ENCODE data around the gene GLRB.
"Not testable (repeated sequence)": the region's sequence is repeated elsewhere in the genome, so short reads cannot be mapped to it uniquely, and the experiment has no call there.

Gene GLRB

DNA sequence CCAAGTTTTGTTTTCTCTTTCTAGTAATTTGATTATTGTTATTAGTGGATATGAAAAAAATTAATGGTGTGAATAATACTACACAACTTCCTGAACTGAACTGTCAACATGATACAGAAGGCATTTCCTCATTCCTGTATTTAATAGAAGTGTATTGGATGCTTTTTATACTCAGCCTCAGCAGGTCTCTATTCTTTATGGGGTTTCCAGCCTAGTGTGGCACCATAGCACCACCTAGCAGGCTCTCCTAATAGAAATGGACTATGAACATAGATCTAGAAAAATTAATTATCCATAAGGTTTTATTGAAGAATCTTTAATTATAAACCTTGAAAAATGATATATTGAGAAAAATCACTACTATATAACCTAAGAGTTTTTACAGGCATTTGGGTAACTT lies 52.4 kb downstream of the GLRB start:
- DNase-seq: peak; percentile 65

DNA sequence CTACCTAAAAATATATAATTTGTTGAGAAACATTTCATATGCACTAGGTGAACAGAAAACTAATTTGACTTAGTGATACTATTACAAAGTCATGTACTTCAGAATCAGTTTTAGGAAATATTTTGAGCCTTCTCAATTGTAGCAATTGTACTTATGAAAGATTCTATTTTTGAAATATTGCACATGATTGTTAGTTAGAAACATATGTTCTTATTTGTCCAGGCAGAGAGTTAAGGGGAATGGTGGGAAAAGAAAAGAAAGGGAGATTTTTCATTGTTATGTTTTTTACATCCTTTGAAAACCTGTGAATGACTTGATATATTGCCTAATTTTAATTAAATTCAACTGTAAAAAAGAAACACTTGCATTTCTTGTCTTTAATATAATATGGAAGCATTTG lies 66.0 kb downstream of the GLRB start:
- no peak for DNase-seq

DNA sequence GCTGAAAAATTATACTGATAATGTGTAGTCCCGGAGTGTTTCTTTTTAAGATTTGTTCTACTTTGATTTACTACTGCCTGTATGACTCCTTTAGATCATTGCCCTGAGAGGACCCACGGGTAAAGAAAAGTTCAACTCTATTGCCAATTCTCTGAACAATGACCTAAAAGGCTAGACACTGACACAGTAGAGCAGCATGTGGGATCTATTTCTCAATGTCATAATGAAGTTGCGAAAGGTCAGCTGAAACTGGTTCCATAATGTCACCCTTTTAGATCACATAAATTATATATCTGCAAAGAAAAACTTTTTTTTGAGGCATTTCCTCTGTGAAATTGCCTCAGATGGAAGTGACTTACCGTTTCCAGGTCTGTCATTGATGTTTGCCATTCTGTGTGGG lies 67.4 kb downstream of the GLRB start:
- no peak for DNase-seq

DNA sequence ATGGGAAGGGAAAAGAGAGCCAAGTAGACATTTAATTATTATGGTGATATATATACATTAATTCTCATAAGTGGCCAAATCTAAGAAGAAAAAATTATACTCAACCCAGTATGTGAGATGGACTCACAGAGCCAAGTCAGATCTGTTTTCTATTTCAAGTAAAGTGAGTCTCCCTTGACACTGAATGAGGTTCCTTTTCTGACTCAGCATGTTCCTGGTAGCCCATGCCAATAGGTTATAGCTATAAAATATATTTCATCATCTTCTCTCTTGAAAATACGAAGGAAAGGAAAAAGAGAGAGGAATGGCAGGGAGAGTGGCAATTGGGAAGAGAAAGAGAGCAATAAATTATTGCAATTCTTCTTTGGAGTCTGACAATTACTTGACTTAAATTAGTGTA lies 75.8 kb downstream of the GLRB start:
- no peak for DNase-seq

DNA sequence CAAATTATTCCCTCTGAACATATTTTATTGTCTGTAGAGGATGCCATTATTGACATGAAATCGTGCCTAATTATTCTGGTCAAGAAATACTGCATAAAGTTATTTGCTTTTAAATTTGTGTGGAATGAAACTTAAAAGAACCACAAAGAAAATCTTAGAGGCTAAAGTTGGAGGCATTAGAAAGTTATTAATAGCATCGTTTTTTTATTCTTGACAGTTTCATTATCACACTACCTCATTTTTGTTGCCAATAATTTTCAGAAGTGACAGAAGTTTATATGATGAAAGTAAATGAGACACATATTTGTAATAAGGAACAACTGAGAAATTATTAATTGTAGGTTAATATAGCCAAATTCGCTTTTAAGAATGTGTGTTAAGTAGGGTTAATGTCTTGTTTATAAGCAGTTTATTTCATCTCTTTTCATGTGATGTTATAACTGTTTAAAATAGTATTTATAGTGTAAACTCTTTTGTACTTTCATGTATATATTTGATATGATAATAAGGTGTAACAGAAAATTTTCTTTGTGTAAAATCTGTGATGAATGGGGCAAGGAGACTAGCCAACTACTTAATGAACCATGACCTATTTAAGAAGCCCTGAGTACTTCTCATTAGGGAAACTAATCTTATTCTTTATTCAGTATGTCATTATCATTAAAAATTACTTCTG lies 90.1 kb downstream of the GLRB start:
- no peak for DNase-seq

DNA sequence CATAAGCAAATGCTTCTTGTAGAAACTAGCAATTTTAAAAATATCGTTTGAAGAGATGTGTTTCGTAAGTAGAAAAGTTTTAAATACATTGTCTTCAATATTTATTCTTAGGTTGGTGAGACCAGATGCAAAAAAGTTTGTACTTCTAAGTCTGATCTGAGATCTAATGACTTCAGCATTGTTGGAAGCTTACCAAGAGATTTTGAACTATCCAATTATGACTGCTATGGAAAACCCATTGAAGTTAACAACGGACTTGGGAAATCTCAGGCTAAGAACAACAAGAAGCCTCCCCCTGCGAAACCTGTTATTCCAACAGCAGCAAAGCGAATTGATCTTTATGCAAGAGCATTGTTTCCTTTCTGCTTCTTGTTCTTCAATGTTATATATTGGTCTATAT lies 94.4 kb downstream of the GLRB start:
- no peak for DNase-seq

DNA sequence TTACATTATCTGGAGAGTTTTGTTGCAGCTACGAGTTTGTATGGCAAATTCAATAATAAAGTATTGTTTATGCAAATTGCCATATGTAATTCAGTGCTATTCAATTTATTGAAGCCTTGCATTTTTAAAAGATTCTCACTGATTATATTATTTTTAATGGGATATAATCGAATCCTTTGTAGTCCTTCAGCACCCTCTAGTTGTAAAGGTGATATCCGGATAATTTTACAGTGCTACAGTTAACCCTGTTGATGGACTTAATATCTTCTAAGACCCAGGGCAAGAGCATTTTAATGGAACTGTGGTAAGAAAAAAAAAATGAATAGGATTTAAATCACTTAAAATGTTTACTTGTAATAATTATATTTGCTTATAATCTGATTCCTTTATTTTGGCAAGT lies 96.1 kb downstream of the GLRB start:
- peak; percentile 10 for DNase-seq

DNA sequence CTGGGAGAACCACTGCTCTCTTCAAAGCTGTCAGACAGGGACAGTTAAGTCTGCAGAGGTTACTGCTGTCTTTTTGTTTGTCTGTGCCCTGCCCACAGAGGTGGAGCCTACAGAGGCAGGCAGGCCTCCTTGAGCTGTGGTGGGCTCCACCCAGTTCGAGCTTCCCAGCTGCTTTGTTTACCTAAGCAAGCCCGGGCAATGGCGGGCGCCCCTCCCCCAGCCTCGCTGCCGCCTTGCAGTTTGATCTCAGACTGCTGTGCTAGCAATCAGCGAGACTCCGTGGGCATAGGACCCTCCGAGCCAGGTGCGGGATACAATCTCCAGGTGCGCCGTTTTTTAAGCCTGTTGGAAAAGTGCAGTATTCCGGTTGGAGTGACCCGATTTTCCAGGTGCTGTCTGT lies 104.3 kb downstream of the GLRB start:
- not testable (repeated sequence) for DNase-seq

DNA sequence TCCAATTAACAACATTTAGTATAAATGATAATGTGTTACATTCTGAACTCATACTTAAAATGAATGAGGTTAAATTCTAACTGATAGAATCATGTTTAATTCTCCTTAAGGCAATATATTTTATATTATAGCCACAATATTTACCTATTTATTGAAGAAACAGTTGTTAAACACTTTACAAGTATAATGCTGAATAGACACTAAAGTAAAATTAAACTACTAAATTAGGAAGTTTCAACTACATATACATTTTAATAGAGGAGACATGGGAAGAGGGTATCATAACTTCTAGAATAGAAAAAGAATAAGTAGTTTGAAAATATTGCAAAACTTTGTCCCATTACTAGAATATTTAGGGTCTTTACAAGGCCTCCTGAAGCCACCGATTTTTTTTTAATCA lies 108.3 kb downstream of the GLRB start:
- DNase-seq: no peak

DNA sequence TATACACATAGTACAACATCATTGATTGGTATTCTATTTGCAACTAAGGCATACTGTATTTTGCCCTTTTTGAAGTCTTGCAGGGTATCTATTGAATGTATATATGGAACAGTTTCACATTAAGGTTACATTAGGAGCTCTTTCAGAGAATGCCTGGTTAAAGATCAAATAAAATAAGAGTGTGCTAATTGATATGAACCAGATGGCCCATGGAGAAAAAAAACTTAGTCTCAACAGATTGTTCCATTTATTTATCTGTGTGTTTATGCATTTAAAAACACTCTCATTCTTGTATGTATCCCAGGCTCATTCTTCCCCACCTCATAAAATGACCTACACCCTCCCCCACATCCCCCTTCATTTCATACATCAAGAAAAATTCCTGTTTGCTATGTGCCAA lies 109.4 kb downstream of the GLRB start:
- DNase-seq: no peak

DNA sequence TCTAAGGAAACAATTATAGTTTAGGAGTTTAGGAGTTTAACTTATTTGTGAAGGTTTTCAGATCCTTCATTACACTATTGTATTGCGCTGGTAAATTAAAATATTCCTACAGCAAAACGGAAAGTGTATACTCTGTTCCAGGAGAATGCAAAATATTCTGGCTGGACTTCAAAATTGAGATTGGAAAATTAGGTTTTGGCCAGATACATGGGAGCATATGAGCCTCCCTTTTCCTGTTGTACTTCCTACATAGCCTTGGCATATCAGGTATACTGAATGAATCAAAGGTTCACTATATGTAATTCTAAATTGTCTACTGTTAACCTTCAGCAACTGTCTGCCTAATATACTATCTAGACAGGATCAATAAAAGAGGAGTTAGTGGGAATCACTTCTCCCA lies 119.4 kb downstream of the GLRB start:
- no peak for DNase-seq

DNA sequence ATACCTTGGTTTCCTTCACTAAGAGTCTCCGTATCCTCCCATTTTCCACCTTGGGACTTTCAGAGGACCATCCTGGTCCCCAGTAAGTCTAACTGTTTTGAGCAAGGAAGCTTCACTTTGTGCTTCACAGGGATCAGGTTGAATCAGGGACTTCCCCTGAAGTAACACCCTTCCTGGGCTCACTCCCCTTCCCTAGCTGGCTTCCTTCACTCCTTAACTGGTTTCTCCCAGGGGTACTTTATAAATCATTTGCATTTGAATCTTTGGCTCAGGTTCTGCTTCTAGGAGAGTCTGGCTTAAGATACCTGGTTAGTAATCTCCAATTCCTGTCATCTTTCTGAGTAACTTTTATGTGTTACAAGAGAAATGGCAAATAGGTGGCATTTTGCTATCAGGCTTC lies 120.1 kb downstream of the GLRB start:
- DNase-seq: no peak

DNA sequence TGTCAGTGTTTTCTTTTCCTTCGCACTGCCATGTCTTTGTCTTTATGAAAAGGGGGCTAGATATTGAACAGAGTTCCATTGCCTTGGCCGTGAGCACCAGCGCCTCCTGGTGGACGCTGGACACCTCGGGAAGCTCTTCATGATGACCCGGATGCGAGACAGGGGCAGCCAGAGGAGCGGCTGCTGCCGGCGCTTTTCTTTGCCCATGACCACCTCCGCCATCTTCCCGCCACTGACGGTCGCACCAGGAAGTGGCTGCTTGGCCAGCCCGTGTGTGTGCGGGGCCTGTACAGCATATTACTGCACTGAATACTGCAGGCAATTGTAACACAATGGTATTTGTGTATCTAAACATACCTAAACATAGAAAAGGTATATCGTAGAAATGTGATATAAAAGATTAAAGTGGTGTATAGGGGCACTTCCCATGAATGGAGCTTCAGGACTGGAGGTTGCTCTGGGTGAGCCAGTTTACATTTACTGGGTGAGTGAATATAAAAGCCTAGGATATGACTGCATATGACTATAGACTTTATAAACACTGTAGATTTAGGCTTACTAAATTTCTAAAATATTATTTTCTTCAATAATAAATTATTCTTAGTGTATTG lies 128.8 kb downstream of the GLRB start:
- DNase-seq: peak; percentile 1

DNA sequence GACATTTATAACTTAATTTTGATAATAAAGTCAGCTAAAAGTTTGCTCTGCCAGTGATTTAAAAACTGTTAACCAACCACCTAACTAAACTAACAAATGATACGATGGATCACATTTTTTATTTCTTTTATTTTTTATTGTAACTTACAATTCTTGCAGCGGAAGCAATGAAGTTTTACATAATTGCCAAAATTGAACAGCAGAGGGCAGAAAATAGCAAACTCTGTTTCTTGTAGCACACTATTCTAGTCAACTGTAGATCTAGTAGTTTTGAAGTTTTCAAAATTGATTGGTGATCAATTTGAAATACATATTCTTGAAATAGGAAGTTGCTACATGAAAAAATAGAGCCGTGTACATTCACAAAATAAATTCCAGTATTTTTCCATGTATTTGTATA lies 141.8 kb downstream of the GLRB start:
- peak; percentile 6 for DNase-seq

DNA sequence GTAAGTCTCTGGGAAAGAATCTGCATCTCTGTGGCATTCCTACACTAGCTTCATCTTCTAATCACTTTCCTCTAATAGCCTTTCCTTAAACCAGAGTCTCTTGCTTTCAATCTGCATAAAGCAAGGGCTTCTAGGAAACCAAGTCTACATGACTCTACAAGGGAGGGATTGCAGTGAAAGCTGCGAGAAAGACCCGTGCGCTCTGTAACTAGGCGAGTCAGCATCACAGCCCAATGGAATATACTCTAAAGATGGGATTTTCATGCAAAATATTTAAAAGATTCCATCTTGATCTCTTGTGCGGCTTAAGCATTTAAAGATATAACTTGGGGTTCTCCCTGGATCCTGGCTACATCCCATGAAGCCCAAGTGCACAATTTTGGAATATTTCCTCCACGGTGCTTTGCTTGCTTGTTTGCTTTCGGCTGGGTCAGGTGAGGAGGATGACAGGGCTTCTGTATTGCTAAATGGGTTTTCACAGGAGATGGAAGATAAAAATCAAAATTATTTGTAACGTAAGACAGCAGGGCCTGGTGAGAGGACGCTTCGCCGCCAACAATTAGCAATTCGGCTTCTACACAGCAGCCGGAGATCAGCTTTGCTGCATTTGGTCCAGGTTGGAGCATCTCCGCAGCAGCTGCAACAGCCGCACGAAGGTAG lies 143.9 kb downstream of the GLRB start:
- DNase-seq: no peak

DNA sequence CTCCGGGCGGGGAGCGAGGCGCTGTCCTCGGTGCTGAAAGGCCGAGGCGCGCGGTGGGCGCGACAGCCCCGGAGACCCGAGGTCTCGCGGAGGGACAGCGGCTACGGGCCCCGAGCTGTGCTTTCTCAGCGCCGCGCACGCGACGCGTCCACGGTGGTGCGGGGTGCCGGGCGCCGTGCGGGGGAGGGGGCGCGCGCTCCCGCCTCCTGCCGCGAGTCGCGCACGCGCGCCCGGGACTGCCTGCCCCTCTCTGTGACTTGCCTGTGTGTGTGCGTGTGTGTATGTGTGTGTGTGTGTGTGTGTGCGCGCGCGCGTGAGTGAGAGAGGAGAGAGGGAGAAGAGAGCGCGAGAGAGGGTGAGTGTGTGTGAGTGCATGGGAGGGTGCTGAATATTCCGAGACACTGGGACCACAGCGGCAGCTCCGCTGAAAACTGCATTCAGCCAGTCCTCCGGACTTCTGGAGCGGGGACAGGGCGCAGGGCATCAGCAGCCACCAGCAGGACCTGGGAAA lies 144.5 kb downstream of the GLRB start, which contains the start of gene GRIA2:
Gene GRIA2, plus strand, starts transcription at position 358 of the 511 bp plus-strand sequence. CDS start 315 bp downstream, outside the sequence.
- peak; percentile 69 for DNase-seq

DNA sequence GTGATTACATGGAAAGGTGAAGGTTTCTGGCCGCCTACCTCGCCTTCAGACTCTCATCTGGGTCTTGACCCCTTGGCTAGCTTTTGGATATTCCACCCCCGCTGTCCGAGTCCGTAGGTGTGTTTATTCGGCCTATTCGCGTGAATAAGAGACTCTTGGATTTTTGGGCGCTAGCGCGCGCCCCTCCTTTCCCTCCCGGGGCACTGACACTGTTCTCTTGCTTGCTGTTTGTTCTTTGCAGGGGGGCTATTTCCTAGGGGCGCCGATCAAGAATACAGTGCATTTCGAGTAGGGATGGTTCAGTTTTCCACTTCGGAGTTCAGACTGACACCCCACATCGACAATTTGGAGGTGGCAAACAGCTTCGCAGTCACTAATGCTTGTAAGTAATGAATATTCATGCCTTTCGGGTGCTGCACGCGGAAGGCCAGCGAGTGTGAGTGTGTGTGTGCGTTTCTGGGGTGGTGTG lies 145.5 kb downstream of the GLRB start:
- DNase-seq: no peak

Measured in fibroblast of skin of scalp (primary cell).